Activated naive CD4-positive, alpha-beta T cell treated with anti-CD3 and anti-CD28 coated beads for 36 hours (primary cell): ENCODE measurements around the gene RAD9B. TPM values are rescaled to one million over a fixed set of nuclear protein-coding genes. Genes with fewer than 3 reads are reported as not detected.
"Not testable (repeated sequence)": the region's sequence is repeated elsewhere in the genome, so short reads cannot be mapped to it uniquely, and the experiment has no call there.

Source experiments
- CTCF ChIA-PET: fragments of 350-600 bp; sonication (Branson Sonifier 250); formaldehyde crosslinking; loops from one replicate; lab custom pipeline; 2021; ENCODE audit warnings: antibody characterized with exemption; lab: Charles Lee
- DNase-seq: peaks from one replicate; pipeline ENCODE4 v3.0.0-alpha.2; 2020
- H3K27ac Mint-ChIP-seq: one replicate; pipeline ENCODE4 v1.8.0; 2021; ENCODE audit warnings: mild to moderate bottlenecking, mixed read lengths
- H3K27me3 Mint-ChIP-seq: one replicate; pipeline ENCODE4 v1.8.0; 2021; ENCODE audit warnings: low read depth, mixed read lengths
- H3K36me3 Mint-ChIP-seq: one replicate; pipeline ENCODE4 v1.8.0; 2021; ENCODE audit warnings: low read depth, mixed read lengths
- H3K4me1 Mint-ChIP-seq: one replicate; pipeline ENCODE4 v1.8.0; 2021; ENCODE audit warnings: low read depth, mixed read lengths
- H3K4me3 Mint-ChIP-seq: one replicate; pipeline ENCODE4 v1.8.0; 2021; ENCODE audit warnings: mild to moderate bottlenecking, moderate library complexity, mixed read lengths
- H3K9me3 Mint-ChIP-seq: one replicate; pipeline ENCODE4 v1.8.0; 2021; ENCODE audit warnings: mixed read lengths
- intact Hi-C: fragments of 100-400 bp; cut with micrococcal nuclease; formaldehyde crosslinking; loops from one replicate; pipeline ENCODE4 v1.15.1; 2023
- total RNA-seq, 2 experiments: library from RNA; stranded (reverse); gene quantifications; one replicate each; pipeline ENCODE4 v1.2.3, GENCODE V29; 2021

The RAD9B gene
- total RNA-seq, 2 experiments from 2014 or later, result 1.1 to 1.5 TPM

DNA sequence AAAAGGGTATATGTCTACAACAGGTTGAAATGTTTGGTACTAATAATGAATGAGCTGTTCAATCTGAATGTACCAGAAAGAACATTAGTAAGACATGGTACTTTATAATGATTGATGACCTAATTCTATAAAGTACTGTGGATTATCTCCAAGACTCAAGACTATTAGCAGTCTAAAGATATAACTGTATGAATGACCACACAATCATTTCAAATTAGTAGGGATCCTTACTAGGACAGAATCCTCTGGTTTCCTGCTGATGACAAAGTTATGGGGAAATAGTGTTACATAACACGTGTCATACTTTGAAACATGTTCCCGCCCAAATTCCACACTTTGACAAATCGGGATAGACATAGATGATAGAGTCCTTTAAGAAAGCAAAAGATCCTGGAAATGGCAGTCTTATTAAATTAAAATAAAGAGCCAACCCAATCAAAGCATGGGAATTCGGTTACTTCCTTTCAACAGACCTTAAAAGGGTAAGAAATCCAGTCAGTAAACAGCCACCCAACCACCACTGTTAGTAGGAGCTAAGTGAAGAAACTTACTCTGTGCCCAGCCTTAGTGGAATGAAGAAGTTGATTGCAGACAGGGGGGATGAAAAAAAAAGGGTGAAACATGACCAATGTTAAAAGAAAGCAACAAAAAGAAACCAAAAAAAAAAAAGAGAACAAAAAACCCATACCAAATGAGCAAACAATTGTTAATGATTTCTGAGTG is 3.0 kb upstream of the RAD9B start:
- H3K27me3 Mint-ChIP-seq, result no peaks in the 10 kb centered on the region
- H3K27ac Mint-ChIP-seq, result peak overlapping the region; percentile 69
- CTCF ChIA-PET, result interaction anchor here (0.5 to 9.0 kb wide), 3 partner anchors 102 to 202 kb away, joined by 3 to 64 read pairs (median 3); no protein-coding TSS in a partner anchor
- H3K4me1 Mint-ChIP-seq, result peaks cover 32% of the 10 kb centered on the region
- H3K36me3 Mint-ChIP-seq, result peaks cover 22% of the 10 kb centered on the region
- H3K4me3 Mint-ChIP-seq, result peak overlapping the region; percentile 25
- H3K9me3 Mint-ChIP-seq, result peaks cover 2% of the 10 kb centered on the region
- DNase-seq, result no peak
- intact Hi-C loops, result no loop called here

DNA sequence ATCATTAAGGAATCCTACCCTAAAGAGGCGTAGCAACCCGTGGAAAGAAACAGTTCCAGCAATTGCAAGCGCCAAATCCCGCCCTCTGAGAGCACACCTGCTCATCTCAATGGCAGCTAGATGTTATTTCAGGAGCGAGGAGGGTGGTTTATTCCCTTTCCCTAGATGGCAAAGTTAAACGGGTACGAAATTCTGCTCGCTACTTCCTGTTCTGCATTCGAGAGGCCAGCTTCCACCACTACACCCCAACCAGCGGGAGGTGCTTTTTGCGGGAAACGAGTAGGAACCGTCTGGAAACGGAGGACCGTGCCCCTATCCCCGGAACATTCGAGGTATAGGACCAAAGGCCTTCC is 756 bp upstream of the RAD9B start:
- intact Hi-C loops, result loop anchor here (5.0 kb wide), 1 partner anchor 556 kb away; no protein-coding TSS in a partner anchor
- CTCF ChIA-PET, result interaction anchor here (1.0 to 9.0 kb wide), 4 partner anchors 14 to 99 kb away, joined by 3 to 64 read pairs (median 5); partner anchors contain the start of genes ARPC3, FAM216A and GPN3
- peak; percentile 51 for DNase-seq
- peak overlapping the region; percentile 94 for H3K4me3 Mint-ChIP-seq
- peaks cover 2% of the 10 kb centered on the region for H3K9me3 Mint-ChIP-seq
- peak overlapping the region; percentile 96 for H3K27ac Mint-ChIP-seq
- peaks cover 32% of the 10 kb centered on the region for H3K4me1 Mint-ChIP-seq
- H3K36me3 Mint-ChIP-seq, result peaks cover 19% of the 10 kb centered on the region
- no peaks in the 10 kb centered on the region for H3K27me3 Mint-ChIP-seq

DNA sequence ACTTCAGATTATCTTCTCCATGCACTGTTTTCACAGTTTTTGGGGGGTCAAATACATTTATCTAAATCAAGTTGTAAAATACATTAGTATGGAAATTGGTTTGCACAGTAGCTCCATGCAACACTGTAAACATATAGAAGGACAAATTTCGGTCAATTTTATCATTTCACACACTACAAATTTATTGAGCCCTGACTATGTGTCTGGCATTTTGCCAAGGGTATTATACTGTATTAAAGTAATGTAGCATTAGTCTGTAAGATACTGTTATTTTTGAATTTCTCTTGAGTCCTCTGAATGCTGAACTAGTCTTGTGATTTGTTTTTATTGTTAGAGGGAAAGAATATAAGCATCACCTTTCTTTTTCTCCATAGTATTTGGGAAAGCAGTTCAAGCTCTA is 1.3 kb downstream of the RAD9B start:
- CTCF ChIA-PET, result interaction anchor here (0.5 to 9.0 kb wide), 8 partner anchors 10 to 222 kb away, joined by 3 to 64 read pairs (median 4); partner anchors contain the start of gene ARPC3
- Mint-ChIP-seq H3K36me3 (peaks cover 15% of the 10 kb centered on the region), H3K4me3 (peak overlapping the region; percentile 5), H3K27me3 (no peaks in the 10 kb centered on the region), H3K9me3 (peaks cover 2% of the 10 kb centered on the region), H3K4me1 (peaks cover 32% of the 10 kb centered on the region), H3K27ac (peak overlapping the region; percentile 22)
- intact Hi-C loops, result loop anchor here (2.0 to 5.0 kb wide), 3 partner anchors 237 to 554 kb away; no protein-coding TSS in a partner anchor
- no peak for DNase-seq

DNA sequence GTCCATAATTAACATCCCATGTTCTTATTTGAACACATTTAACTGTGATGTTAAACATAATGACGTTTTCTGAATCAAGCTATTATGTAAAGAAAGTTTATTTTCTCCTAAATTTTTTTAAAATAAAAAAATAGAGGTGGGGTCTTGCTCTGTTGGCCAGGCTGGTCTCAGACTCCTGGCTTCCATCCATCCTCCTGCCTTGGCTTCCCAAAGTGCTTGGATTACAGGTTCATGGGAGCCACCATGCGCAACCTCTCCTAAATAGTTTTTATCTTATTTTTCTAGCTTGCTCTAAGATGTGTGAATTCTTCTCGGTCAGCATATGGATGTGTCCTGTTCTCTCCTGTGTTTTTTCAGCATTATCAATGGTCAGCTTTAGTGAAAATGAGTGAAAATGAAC is 3.2 kb downstream of the RAD9B start:
- peaks cover 17% of the 10 kb centered on the region for H3K4me1 Mint-ChIP-seq
- intact Hi-C loops, result no loop called here
- H3K9me3 Mint-ChIP-seq, result peaks cover 2% of the 10 kb centered on the region

DNA sequence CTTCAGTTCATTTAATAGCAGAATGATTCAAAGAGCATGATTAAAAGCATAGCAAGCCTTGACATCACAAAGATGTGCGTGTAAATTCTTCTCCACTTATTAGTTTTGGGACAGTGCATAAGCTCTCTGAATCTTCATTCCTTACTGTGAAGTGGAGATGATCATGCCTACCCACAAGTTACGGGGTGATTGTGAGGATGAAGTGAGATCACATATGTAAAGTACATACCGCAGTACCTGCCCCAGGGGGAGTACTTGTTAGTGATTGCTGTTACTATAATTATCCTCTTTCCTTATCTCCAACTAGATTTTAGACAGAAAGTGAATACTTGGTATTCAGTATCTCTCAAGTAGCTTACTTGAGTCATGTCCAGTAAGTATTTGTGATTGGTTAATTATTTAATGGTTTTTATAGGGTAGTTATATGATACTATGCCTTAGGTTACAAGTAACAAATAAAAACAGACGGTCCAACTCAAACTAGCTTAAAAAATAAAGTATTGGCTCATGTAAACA is 6.0 kb downstream of the RAD9B start:
- Mint-ChIP-seq H3K27me3 (no peaks in the 10 kb centered on the region), H3K9me3 (no peaks in the 10 kb centered on the region), H3K27ac (no peak overlapping the region), H3K4me3 (no peak overlapping the region), H3K36me3 (no peaks in the 10 kb centered on the region), H3K4me1 (no peaks in the 10 kb centered on the region)
- CTCF ChIA-PET, result interaction anchor here (0.6 to 11.3 kb wide), 3 partner anchors 40 to 157 kb away, joined by 3 to 199 read pairs (median 3); partner anchors contain the start of gene FAM216A
- intact Hi-C loops, result no loop called here
- no peak for DNase-seq

More for the DNA sequence above, 3.2 kb downstream of the RAD9B start:
- no peak for DNase-seq
- peaks cover 10% of the 10 kb centered on the region for H3K36me3 Mint-ChIP-seq
- no peak overlapping the region for H3K27ac Mint-ChIP-seq
- H3K27me3 Mint-ChIP-seq, result no peaks in the 10 kb centered on the region
- CTCF ChIA-PET, result interaction anchor here (9.0 kb wide), 1 partner anchor 95 kb away, joined by 64 read pairs; no protein-coding TSS in a partner anchor
- H3K4me3 Mint-ChIP-seq, result no peak overlapping the region

DNA sequence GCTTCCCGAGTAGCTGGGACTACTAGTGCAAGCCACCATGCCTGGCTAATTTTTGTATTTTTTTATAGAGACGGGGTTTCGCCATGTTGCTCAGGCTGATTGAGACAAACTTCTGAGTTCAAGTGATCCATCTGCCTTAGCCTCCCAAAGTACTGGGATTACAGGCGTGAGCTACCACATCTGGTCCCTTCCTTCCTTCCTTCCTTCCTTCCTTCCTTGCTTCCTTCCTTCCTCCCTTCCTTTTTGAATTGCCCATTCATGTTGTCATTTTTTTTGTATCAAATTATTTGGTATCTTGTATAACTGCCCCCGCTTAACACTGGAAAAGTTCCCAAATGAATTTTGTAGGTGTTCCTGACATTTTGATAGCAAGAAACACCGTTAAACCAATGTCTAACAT is 11.7 kb downstream of the RAD9B start:
- CTCF ChIA-PET, result interaction anchor here (0.8 to 11.3 kb wide), 15 partner anchors 10 to 374 kb away, joined by 3 to 199 read pairs (median 5); partner anchors contain the start of genes ARPC3 and FAM216A
- Mint-ChIP-seq H3K36me3 (no peaks in the 10 kb centered on the region), H3K27me3 (no peaks in the 10 kb centered on the region), H3K9me3 (no peaks in the 10 kb centered on the region), H3K4me1 (peaks cover 2% of the 10 kb centered on the region), H3K4me3 (no peak overlapping the region), H3K27ac (no peak overlapping the region)
- DNase-seq, result no peak
- intact Hi-C loops, result loop anchor here (2.0 to 5.0 kb wide), 3 partner anchors 63 to 313 kb away; partner anchors contain the start of gene ARPC3

DNA sequence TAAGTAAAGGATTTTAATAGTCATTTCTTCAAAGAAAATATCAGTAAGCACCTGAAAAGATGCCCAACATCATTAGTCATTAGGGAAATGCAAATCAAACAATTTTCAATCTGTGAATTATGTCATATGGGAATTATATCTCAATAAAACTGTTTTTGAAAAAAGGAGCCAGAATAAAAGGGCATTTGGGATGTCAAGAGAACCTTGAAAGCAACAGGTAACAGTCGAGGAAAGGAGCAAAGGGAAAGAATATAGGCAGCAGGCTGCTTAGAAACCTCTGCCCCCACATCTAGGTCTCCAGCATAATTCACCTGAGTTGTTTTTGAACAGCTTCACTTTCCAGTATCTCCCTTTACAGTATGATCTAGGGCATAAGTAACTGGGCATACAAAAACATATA is 12.2 kb downstream of the RAD9B start:
- CTCF ChIA-PET, result interaction anchor here (1.2 to 11.3 kb wide), 7 partner anchors 13 to 105 kb away, joined by 3 to 199 read pairs (median 4); partner anchors contain the start of gene ARPC3
- H3K4me3 Mint-ChIP-seq, result no peak overlapping the region
- H3K27me3 Mint-ChIP-seq, result no peaks in the 10 kb centered on the region
- H3K27ac Mint-ChIP-seq, result no peak overlapping the region
- intact Hi-C loops, result loop anchor here (5.0 kb wide), 1 partner anchor 183 kb away; no protein-coding TSS in a partner anchor
- H3K9me3 Mint-ChIP-seq, result no peaks in the 10 kb centered on the region
- peaks cover 2% of the 10 kb centered on the region for H3K4me1 Mint-ChIP-seq
- DNase-seq, result no peak
- no peaks in the 10 kb centered on the region for H3K36me3 Mint-ChIP-seq

DNA sequence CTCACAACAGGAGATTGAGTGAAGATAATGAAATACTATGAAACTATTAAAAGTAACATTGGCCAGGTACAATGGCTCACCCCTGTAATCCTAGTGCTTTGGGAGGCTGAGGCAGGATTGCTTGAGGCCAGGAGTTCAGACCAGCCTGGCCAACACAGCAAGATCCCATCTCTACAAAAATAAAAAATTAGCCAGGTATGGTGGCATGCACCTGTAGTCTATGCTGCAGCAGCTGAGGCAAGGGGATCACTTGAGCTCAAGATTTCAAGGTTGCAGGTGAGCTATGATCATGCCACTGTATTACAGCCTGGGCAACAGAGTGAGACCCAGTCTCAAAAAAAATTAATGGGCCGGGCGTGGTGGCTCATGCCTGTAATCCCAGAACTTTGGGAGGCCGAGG is 14.9 kb downstream of the RAD9B start:
- intact Hi-C loops, result no loop called here

DNA sequence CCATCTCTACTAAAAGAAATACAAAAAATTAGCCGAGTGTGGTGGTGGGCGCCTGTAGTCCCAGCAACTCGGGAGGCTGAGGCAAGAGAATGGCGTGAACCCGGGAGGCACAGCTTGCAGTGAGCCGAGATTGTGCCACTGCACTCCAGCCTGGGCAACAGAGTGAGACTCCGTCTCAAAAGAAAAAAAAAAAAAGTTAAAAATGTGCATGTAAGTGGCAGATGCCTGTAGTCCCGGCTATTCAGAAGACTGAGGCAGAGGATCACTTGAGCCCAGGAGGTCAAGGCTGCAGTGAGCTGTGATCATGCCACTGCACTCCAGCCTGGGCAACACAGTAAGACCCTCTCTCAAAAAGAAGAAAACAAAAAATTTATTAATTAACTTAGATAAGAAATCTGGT is 15.9 kb downstream of the RAD9B start:
- H3K4me3 Mint-ChIP-seq, H3K27ac Mint-ChIP-seq, H3K9me3 Mint-ChIP-seq, H3K36me3 Mint-ChIP-seq, intact Hi-C loops, H3K4me1 Mint-ChIP-seq, H3K27me3 Mint-ChIP-seq, DNase-seq: not testable (repeated sequence)
- CTCF ChIA-PET, result interaction anchor here (1.2 to 11.3 kb wide), 3 partner anchors 83 to 84 kb away, joined by 4 to 199 read pairs (median 18); no protein-coding TSS in a partner anchor

More for the DNA sequence above, 14.9 kb downstream of the RAD9B start:
- no peak for DNase-seq
- Mint-ChIP-seq H3K9me3 (no peaks in the 10 kb centered on the region), H3K27ac (no peak overlapping the region), H3K4me1 (peaks cover 5% of the 10 kb centered on the region), H3K4me3 (no peak overlapping the region), H3K36me3 (no peaks in the 10 kb centered on the region), H3K27me3 (no peaks in the 10 kb centered on the region)
- CTCF ChIA-PET, result interaction anchor here (11.3 kb wide), 1 partner anchor 85 kb away, joined by 199 read pairs; no protein-coding TSS in a partner anchor

DNA sequence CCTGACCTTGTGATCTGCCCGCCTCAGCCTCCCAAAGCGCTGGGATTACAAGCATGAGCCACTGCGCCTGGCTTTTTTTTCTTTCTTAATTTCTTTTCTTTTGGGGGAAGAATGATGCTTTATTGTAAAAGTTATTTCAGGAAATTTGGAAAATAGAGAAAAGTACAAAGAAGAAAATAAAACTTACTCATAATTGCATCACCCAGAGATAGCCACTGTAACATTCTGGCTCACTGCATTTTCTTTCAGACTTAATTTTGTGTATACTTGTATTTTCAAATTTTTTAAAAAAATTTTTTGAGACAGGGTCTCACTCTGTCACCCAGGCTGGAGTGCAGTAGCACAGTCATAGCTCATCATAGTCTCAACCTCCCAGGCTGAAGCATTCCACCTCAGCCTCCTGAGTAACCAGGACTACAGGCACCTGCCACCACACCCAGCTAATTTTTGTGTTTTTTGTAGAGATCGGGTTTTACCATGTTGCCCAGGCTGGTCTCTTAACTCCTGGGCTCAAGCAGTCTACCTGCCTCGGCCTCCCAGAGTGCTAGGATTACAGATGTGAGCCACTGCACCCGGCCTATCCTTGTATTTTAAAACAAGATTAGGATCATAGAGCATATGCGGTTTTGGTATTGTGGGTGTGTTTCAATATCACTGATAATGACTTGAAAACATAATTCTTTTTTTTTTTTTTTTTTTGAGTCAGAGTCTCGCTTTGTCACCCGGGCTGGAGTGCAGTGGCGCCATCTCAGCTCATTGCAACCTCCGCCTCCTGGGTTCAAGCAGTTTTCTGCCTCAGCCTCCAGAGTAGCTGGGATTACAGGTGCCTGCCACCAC is 19.0 kb downstream of the RAD9B start:
- H3K27ac Mint-ChIP-seq, result not testable (repeated sequence)

DNA sequence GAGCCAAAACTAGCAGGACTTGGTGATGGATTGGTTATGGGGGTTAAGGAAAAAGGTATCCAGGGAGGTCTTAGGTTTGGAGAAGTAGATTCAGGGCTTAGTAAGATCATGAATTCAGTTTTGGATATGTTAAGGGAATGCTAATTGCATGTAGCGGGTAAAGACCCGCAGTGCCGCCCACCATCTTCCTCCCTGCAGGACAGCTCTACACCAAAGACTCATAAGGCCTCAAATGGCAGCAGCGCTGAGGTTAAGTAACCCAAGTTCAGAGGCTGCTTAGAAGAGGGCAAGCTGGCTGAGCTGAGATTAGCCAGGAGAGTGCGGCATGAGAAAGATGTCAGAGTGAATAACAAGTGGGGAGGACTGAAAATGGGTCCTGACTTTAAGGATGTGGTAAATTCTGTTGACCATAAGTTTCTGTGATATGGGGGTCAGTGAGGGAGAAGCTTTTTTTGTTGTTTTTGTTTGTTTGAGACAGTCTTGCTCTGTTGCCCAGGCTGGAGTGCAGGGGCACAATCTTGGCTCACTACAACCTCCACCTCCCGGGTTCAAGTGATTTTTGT is 26.2 kb downstream of the RAD9B start:
- no peak overlapping the region for H3K4me3 Mint-ChIP-seq
- intact Hi-C loops, result no loop called here
- no peak overlapping the region for H3K27ac Mint-ChIP-seq
- CTCF ChIA-PET, result interaction anchor here (0.7 to 10.1 kb wide), 5 partner anchors 18 to 473 kb away, joined by 3 to 82 read pairs (median 4); no protein-coding TSS in a partner anchor
- no peaks in the 10 kb centered on the region for H3K9me3 Mint-ChIP-seq
- H3K27me3 Mint-ChIP-seq, result no peaks in the 10 kb centered on the region
- H3K4me1 Mint-ChIP-seq, result peaks cover 20% of the 10 kb centered on the region
- H3K36me3 Mint-ChIP-seq, result peaks cover 12% of the 10 kb centered on the region
- no peak for DNase-seq

More for the DNA sequence above, 19.0 kb downstream of the RAD9B start:
- H3K9me3 Mint-ChIP-seq, H3K36me3 Mint-ChIP-seq, H3K4me3 Mint-ChIP-seq, H3K27me3 Mint-ChIP-seq, intact Hi-C loops, H3K4me1 Mint-ChIP-seq: not testable (repeated sequence)
- CTCF ChIA-PET, result interaction anchor here (0.6 to 2.6 kb wide), 3 partner anchors 64 to 1817 kb away, joined by 3 to 12 read pairs (median 3); no protein-coding TSS in a partner anchor
- peak; percentile 19 for DNase-seq
